Activated gamma-delta T cell treated with anti-CD3 and anti-CD28 coated beads, Interleukin-2, amount 50 U/mL, for 16 hours (primary cell): ENCODE results near the gene STAG3.
"Not testable (repeated sequence)": the region's sequence is repeated elsewhere in the genome, so short reads cannot be mapped to it uniquely, and the experiment has no call there.

Experiments
- DNase-seq: peaks from one replicate; pipeline ENCODE4 v3.0.0-alpha.2; 2020; ENCODE audit warnings: low read depth

Gene STAG3

DNA sequence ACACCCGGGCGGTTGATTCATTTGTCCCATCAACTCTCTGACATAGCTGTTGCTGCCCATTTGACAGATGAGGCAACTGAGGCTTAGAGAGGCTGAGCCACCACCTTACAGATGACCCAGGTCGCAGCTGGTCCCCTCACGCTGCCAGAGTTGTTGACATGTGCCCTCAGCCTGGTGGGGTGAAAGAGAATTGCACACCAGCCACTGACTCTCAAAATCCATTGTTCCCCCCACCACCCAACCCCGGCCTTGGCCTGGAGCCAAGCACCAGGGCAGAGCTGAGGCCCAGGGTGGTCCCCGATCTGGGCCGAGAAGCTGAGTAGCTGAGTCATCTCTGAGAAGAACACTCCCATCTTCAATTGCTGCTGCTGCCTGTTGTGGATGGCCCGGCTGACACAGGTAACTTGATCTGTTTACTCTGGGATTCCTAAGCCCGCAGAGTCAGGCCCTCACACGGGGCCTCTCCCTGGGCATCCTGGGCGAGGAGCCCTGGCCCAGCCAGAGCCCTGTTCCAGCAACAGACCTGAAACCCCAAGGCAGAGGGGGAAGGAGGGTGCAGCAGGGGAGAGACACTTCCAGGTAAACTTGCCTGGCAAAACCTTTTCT, 69.5 kb downstream of the STAG3 start:
- DNase-seq: no peak

DNA sequence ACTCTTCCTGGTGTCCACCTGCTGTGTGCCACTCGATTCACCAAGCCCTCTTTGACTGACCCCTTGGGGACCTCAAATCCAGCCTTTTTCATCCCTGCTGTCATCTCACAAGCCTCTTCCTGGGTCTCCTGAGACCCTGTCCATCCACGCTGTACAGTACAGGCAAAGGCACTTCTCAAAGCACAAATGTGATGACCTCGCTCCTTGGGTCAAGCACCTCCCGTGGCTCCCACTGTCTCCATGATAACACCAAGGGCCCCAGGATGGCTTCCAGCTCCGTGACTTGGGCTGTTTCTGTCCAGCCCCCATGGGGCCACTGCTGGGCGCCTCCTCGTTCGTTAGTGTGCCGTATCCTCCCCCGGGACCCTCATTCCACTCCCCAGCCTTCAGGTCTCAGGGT, 70.8 kb downstream of the STAG3 start:
- no peak for DNase-seq

DNA sequence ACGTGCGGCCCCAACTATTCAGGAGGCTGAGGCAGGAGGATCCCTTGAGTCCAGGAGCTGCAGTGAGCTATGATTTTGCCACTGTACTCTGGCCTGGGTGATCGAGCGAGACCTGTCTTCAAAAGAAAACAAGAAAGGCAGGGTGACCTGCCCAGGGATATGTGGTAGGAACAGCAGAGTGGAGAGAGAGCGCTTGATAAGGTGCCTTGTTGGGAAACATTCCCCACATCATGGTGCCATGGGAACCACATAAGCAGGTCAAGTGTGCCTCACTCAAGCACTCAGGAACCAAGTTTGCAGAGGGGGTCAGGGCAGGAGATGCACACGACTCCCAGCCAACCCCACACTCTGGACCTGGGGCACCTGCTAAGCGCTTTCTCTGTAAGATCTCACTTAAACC, 79.3 kb downstream of the STAG3 start:
- no peak for DNase-seq

DNA sequence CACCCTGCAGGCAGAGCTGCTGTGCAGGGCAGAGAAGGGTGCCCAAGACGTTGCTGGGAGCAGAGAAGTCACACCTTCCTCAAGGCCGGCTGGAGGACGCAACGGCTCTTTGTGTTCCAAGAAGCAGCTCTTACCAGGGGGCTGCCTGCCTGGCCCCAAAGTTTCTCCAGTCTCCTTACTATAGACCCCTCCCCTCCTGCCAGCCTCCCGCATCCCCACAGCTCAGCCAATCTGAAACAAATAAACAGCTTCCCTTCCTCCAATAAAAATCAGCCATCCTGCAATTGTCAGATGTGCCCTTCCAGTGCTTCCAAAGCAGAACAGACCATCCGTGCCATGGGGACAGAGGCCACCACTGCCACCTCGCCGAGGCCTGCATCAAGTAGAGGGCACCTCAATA, 82.3 kb downstream of the STAG3 start:
- not testable (repeated sequence) for DNase-seq

DNA sequence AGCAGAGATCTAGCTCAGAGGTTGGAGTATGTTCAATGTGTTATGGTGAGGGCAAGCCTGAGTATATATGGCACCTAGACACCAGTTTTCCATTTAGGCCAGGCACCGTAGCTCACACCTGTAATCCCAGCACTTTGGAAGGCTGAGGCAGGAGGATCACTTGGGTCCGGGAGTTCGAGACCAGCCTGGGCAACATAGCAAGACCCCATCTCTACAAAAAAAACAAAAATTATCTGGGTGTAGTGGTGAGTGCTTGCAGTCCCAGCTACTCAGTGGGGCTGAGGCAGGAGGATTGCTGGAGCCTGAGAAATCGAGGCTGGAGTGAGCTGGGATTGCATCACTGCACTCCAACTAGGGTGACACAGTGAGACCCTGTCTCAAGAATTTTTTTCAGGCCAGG, 85.2 kb downstream of the STAG3 start:
- DNase-seq: not testable (repeated sequence)
